ENCODE results near the gene SIM2. TPM values are rescaled to one million over a fixed set of nuclear protein-coding genes. Genes with fewer than 3 reads are reported as not detected.

SIM2 gene
- total and polyA plus RNA-seq, 7 experiments from 2014 or later: 0.12 TPM; not detected in 6

DNA sequence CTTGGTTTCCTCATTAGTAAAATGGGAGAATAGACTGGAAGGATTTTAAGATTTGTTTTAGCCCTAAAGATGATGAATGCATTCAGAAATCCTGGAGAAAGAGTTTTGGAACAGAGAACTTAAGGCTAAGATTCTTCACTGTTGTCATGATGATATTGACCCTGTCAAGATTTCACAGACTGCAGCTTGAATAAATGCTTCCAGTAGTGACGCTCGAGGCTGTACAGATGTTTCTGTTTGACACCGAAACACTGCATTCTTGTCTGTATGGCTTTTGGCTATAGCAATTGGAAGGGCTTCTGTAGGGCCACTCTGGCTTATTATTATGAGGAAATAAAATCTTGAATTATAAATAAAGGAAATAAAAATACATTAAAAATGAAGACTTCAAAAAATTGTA is 25.7 kb downstream of the SIM2 start:
- no peaks in the 10 kb centered on the region for H3K4me1 Mint-ChIP-seq
- POLR2A ChIA-PET: no interaction called here
- intact Hi-C loops (cut with micrococcal nuclease): no loop called here
- DNase-seq (no peak), ATAC-seq (no peak)
- Histone ChIP-seq H3K4me3 (ENCODE audit: low read length) (no peak overlapping the region), H3K27me3 (ENCODE audit: control insufficient read depth in 2 of 2, insufficient read depth in 2 of 2, low read length in 2 of 2) (peaks cover 0 to 4% of the 10 kb centered on the region in 2 donors), H3K36me3 (ENCODE audit: control insufficient read depth in 2 of 3, insufficient read depth in 3 of 3, low read length in 3 of 3) (no peaks in the 10 kb centered on the region), H3K4me1 (ENCODE audit: control insufficient read depth in 2 of 2, insufficient read depth in 2 of 2, low read length in 2 of 2) (no peaks in the 10 kb centered on the region), H3K9me3 (ENCODE audit: control insufficient read depth in 2 of 3, low read length in 3 of 3) (no peaks in the 10 kb centered on the region), H3K27ac (ENCODE audit: low read depth, low read length) (no peak overlapping the region)
- H3K36me3 Mint-ChIP-seq: no peaks in the 10 kb centered on the region
- no peak overlapping the region for H3K27ac Mint-ChIP-seq
- H3K4me3 Mint-ChIP-seq: no peak overlapping the region
- H3K9me3 Mint-ChIP-seq: no peaks in the 10 kb centered on the region
- peaks cover 5 to 34% (median 14%) of the 10 kb centered on the region in 5 donors for H3K27me3 Mint-ChIP-seq
- CTCF ChIA-PET: no interaction called here

DNA sequence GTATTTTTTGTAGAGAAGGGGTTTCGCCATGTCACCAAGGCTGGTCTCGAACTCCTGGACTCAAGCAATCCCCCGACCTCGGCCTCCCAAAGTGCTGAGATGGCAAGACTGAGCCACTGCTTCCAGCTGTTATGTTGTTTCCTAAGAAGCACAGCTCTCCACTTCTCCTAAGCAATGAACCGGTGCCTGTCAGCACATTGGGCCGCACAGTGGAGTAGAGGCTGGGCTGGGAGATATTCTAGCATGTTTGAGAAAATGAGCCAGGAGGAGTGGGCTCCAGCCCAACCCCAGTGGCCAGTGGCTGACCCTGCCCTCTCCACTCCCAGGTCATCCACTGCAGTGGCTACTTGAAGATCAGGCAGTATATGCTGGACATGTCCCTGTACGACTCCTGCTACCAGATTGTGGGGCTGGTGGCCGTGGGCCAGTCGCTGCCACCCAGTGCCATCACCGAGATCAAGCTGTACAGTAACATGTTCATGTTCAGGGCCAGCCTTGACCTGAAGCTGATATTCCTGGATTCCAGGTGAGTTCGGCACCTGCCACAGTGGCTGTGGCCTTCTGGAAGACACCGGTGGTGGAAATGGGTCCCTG is 27.0 kb downstream of the SIM2 start:
- POLR2A ChIA-PET: no interaction called here
- Mint-ChIP-seq H3K27ac (no peak overlapping the region), H3K9me3 (no peaks in the 10 kb centered on the region), H3K4me1 (no peaks in the 10 kb centered on the region), H3K27me3 (peaks cover 2 to 35% (median 21%) of the 10 kb centered on the region in 5 donors), H3K36me3 (no peaks in the 10 kb centered on the region), H3K4me3 (no peak overlapping the region)
- Histone ChIP-seq H3K36me3 (ENCODE audit: control insufficient read depth in 2 of 3, insufficient read depth in 3 of 3, low read length in 3 of 3) (no peaks in the 10 kb centered on the region), H3K9me3 (ENCODE audit: control insufficient read depth in 2 of 3, low read length in 3 of 3) (no peaks in the 10 kb centered on the region), H3K27ac (ENCODE audit: low read depth, low read length) (no peak overlapping the region), H3K27me3 (ENCODE audit: control insufficient read depth in 2 of 2, insufficient read depth in 2 of 2, low read length in 2 of 2) (no peaks in the 10 kb centered on the region), H3K4me1 (ENCODE audit: control insufficient read depth in 2 of 2, insufficient read depth in 2 of 2, low read length in 2 of 2) (no peaks in the 10 kb centered on the region), H3K4me3 (ENCODE audit: low read length) (no peak overlapping the region)
- intact Hi-C loops (cut with micrococcal nuclease): no loop called here
- ATAC-seq (no peak), DNase-seq (no peak)
- CTCF ChIA-PET: no interaction called here

DNA sequence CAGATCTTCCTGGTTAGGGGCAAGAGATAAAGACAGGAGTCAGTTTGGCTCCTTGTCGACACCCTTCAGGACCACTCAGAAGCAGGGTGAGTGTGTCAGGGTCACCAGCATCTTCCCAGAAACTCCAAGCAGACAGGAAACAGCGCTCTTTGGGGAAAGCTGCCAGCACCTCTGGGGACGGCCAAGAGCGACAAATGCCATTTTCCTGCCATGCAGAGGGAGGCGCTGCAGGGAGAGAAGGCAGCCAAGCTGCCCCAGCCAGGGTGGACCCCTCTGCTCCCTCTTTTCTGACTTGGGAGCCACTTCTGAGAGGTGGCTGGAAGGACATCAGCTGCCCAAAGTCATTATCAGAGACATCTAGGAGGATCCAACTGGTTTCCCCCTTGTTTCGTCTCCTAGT is 29.0 kb downstream of the SIM2 start:
- H3K4me1 ChIP-seq (ENCODE audit: control insufficient read depth in 2 of 2, insufficient read depth in 2 of 2, low read length in 2 of 2): no peaks in the 10 kb centered on the region
- no peak overlapping the region for H3K27ac Mint-ChIP-seq
- H3K4me1 Mint-ChIP-seq: no peaks in the 10 kb centered on the region
- no peak for ATAC-seq
- ChIA-PET POLR2A (no interaction called here), CTCF (no interaction called here)
- no peaks in the 10 kb centered on the region for H3K9me3 Mint-ChIP-seq
- no peak overlapping the region for H3K27ac ChIP-seq (ENCODE audit: low read depth, low read length)
- no peak overlapping the region for H3K4me3 Mint-ChIP-seq
- no peaks in the 10 kb centered on the region for H3K27me3 ChIP-seq (ENCODE audit: control insufficient read depth in 2 of 2, insufficient read depth in 2 of 2, low read length in 2 of 2)
- H3K4me3 ChIP-seq (ENCODE audit: low read length): no peak overlapping the region
- H3K36me3 Mint-ChIP-seq: no peaks in the 10 kb centered on the region
- no peaks in the 10 kb centered on the region for H3K9me3 ChIP-seq (ENCODE audit: control insufficient read depth in 2 of 3, low read length in 3 of 3)
- no peaks in the 10 kb centered on the region for H3K36me3 ChIP-seq (ENCODE audit: control insufficient read depth in 2 of 3, insufficient read depth in 3 of 3, low read length in 3 of 3)
- peaks cover 0 to 29% (median 20%) of the 10 kb centered on the region in 5 donors for H3K27me3 Mint-ChIP-seq
- intact Hi-C loops (cut with micrococcal nuclease): no loop called here
- no peak for DNase-seq

DNA sequence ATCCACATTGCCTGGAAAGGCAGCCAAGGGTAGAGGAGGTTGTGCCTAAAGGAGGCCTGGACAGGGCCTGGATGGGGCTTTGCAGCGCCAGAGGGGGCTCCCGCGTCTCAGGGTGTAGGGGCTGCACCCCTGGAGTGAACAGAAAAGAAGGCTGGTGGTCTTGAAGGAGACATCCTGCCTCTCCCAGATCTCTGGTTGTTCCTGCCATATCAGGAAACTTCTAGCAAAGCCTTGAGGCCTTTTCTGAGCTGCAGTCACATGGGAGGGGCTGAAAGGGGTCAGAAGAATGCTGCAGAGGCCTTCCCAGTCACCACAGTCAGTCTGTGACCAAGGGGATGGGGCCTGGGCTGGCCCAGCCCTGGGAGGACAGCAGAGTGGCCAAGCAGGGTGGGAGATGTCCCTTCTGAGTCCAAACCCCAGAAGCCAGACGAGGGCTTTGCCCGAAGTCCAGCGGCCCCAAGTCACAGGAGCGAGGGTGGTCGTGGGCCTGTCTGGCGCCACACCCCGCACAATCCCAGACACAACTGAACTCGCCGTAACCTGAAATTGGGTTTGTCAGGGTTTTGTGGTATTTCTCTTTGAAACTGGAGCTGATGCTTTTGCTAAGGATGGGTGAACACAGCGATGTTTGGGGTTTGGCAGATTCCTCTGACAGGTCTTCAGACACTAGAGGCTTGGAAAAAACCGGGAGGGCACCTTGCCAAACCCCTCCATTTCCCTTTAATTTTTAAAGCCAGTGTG is 29.6 kb downstream of the SIM2 start:
- intact Hi-C loops (cut with micrococcal nuclease): no loop called here
- no peaks in the 10 kb centered on the region for H3K36me3 ChIP-seq (ENCODE audit: control insufficient read depth in 2 of 3, insufficient read depth in 3 of 3, low read length in 3 of 3)
- ChIA-PET POLR2A (no interaction called here), CTCF (no interaction called here)
- Mint-ChIP-seq H3K9me3 (no peaks in the 10 kb centered on the region), H3K4me1 (no peaks in the 10 kb centered on the region), H3K27me3 (peaks cover 0 to 30% (median 19%) of the 10 kb centered on the region in 5 donors), H3K4me3 (no peak overlapping the region), H3K27ac (no peak overlapping the region), H3K36me3 (no peaks in the 10 kb centered on the region)
- DNase-seq: no peak
- H3K27ac ChIP-seq (ENCODE audit: low read depth, low read length): no peak overlapping the region
- H3K4me1 ChIP-seq (ENCODE audit: control insufficient read depth in 2 of 2, insufficient read depth in 2 of 2, low read length in 2 of 2): no peaks in the 10 kb centered on the region
- no peak overlapping the region for H3K4me3 ChIP-seq (ENCODE audit: low read length)
- H3K27me3 ChIP-seq (ENCODE audit: control insufficient read depth in 2 of 2, insufficient read depth in 2 of 2, low read length in 2 of 2): no peaks in the 10 kb centered on the region
- ATAC-seq: no peak
- no peaks in the 10 kb centered on the region for H3K9me3 ChIP-seq (ENCODE audit: control insufficient read depth in 2 of 3, low read length in 3 of 3)

DNA sequence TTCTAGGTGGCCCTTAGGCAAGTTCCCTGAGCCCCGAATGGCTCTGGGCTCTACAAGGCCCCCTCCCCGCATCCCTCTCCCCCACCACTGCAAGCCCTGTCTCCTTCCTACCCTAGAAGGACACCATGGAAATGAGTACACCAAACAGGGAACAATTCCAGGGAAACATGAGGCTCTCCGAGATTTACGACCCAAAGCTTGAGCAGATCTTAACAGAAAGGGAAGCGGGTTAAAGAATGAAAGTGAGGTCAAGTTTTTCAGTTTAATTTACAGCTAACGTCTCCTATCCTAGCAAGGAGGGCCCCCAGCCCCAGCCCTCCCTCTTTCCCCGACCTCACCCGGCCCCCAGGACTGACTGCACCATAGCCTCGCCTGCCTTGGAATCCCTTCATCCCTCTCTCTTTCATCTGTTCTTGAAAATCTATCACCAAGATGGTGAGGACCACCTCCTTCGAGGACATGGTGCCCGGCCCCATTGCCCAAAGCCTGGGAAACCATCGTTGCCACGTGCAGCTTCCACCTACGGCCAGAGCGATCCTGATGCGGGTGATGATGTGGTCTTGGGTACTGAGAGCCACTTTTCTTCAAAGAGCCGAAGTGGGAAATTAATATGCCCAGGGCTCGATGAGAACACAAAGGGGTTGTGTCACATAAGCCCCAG is 30.5 kb downstream of the SIM2 start:
- peaks cover 0 to under 1% (median 0%) of the 10 kb centered on the region in 11 donors for H3K9me3 Mint-ChIP-seq

DNA sequence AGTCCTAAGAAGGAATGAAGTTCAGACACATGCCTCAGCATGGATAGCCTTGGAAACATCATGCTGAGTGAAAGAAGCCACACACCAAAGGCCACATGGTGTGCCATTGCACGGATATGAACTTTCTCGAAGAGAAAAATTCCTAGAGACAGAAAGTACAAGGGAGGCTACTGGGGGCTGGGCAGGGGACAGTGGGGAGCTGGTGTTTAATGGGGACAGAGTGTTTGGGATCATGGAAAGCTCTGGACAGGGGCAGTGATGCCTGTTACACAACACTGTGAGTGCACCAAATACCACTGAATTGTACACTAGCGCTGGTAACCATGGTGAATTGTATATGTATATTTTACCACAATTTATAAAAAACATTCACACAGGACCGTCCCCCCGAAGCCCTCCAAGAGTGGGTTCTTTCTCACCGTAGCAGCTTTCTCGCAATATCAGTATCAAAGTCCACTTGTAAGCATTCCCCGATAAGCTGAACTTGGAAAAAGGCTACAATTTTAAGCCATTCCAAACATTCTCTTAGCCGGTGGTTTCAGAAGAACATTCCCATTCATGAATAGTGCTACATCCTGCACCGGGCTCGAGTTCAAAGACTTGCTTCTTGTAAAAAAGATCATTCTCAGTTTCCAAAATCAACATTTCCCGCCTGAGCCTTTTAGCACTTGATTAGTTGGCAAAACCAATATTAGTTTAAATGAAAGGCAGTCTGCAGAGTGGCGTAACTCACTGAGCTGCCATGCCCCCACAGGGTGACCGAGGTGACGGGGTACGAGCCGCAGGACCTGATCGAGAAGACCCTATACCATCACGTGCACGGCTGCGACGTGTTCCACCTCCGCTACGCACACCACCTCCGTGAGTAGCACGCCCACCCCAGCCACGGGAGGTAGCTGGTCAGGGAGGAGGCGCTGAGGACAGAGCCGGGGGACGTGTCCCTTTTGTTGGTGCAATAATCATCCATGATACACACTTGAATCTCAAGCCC is 31.7 kb downstream of the SIM2 start:
- POLR2A ChIA-PET: no interaction called here
- CTCF ChIA-PET: interaction anchor here (0.6 kb wide), 1 partner anchor 1052 kb away, joined by 3 read pairs; no protein-coding TSS in a partner anchor
- Histone ChIP-seq H3K4me3 (ENCODE audit: low read length) (no peak overlapping the region), H3K4me1 (ENCODE audit: control insufficient read depth in 2 of 2, insufficient read depth in 2 of 2, low read length in 2 of 2) (no peaks in the 10 kb centered on the region), H3K27me3 (ENCODE audit: control insufficient read depth in 2 of 2, insufficient read depth in 2 of 2, low read length in 2 of 2) (no peaks in the 10 kb centered on the region), H3K27ac (ENCODE audit: low read depth, low read length) (no peak overlapping the region), H3K9me3 (ENCODE audit: control insufficient read depth in 2 of 3, low read length in 3 of 3) (no peaks in the 10 kb centered on the region), H3K36me3 (ENCODE audit: control insufficient read depth in 2 of 3, insufficient read depth in 3 of 3, low read length in 3 of 3) (no peaks in the 10 kb centered on the region)
- intact Hi-C loops (cut with micrococcal nuclease): no loop called here
- H3K36me3 Mint-ChIP-seq: peaks cover 0 to 3% (median 0%) of the 10 kb centered on the region in 5 donors
- no peak overlapping the region for H3K4me3 Mint-ChIP-seq
- H3K9me3 Mint-ChIP-seq: peaks cover 0 to 6% (median 0%) of the 10 kb centered on the region in 11 donors
- peaks cover 0 to 33% (median 24%) of the 10 kb centered on the region in 5 donors for H3K27me3 Mint-ChIP-seq
- H3K4me1 Mint-ChIP-seq: no peaks in the 10 kb centered on the region
- DNase-seq: no peak
- H3K27ac Mint-ChIP-seq: no peak overlapping the region
- ATAC-seq: no peak

More for the DNA sequence above, 30.5 kb downstream of the SIM2 start:
- H3K27me3 Mint-ChIP-seq: peaks cover 0 to 30% (median 20%) of the 10 kb centered on the region in 5 donors
- Histone ChIP-seq H3K4me3 (ENCODE audit: low read length) (no peak overlapping the region), H3K36me3 (ENCODE audit: control insufficient read depth in 2 of 3, insufficient read depth in 3 of 3, low read length in 3 of 3) (no peaks in the 10 kb centered on the region), H3K4me1 (ENCODE audit: control insufficient read depth in 2 of 2, insufficient read depth in 2 of 2, low read length in 2 of 2) (no peaks in the 10 kb centered on the region), H3K9me3 (ENCODE audit: control insufficient read depth in 2 of 3, low read length in 3 of 3) (no peaks in the 10 kb centered on the region), H3K27ac (ENCODE audit: low read depth, low read length) (no peak overlapping the region), H3K27me3 (ENCODE audit: control insufficient read depth in 2 of 2, insufficient read depth in 2 of 2, low read length in 2 of 2) (no peaks in the 10 kb centered on the region)
- ATAC-seq (no peak), DNase-seq (no peak)
- no peak overlapping the region for H3K27ac Mint-ChIP-seq
- H3K4me3 Mint-ChIP-seq: no peak overlapping the region
- H3K4me1 Mint-ChIP-seq: no peaks in the 10 kb centered on the region
- no peaks in the 10 kb centered on the region for H3K36me3 Mint-ChIP-seq
- ChIA-PET CTCF (no interaction called here), POLR2A (no interaction called here)
- intact Hi-C loops (cut with micrococcal nuclease): no loop called here
